ENCODE data around the gene TMEM129.

The TMEM129 gene

DNA sequence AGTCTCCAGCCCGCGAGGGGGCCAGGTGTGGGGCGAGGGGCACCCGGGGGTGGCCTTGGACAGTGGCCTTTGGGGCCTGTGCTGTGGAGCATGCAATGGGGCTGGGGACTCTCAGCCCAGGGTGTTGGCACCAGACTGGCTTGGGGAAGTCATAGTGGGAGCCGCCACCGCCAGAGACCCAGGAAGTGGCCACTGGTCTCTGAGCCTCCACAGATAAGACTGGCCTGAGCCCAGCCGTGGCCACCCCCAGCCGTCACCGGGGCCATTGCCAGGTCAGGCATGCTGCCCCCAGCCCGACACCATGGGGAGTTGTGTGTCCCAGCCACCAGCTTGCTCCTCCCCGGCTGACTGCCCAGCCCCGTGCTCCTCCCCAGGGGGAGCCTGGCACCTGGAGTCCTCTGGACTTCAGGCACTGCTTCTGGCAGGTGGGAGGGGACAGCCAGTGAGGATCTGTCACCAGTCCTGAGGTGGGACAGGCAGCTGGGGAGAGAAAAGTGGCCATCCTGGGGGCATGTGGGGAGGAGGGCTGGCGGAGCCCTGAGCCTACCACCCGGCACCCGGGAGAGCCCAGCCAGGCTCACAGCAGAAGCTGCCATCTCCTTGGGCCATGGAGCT is 32.7 kb upstream of the TMEM129 start:
- Mint-ChIP-seq H3K4me3 (no peak overlapping the region), H3K9me3 (no peaks in the 10 kb centered on the region), H3K27me3 (no peaks in the 10 kb centered on the region), H3K4me1 (no peaks in the 10 kb centered on the region), H3K36me3 (ENCODE audit: insufficient read depth) (no peaks in the 10 kb centered on the region), H3K27ac (ENCODE audit: low read depth) (no peak overlapping the region)
- DNase-seq (ENCODE audit: low spot score in 2 of 2) = no peak
- ATAC-seq (replicated peaks; ENCODE audit: extremely low read depth, poor library complexity, severe bottlenecking) = no peak

DNA sequence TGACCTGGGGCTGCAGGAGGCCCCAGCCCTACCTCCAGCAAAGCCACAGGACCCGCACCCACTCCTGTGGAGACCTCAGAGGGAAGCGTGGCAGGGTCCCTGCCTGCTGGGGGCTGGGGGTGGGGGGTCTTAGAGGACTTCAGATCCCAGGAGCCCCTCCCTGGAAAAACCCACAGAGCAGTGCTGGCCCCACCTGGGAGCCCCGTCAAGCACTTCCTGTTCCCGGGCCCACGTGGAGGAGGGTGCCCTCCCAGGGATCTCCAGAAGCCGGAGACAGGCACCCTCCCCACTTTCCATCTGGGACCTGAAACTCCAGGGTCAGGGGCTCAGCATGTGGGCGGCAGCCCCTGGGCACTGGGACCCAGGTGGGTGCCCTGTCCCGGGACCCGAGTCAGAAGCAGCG is 32.2 kb upstream of the TMEM129 start:
- no peak for ATAC-seq (replicated peaks; ENCODE audit: extremely low read depth, poor library complexity, severe bottlenecking)
- H3K27ac Mint-ChIP-seq (ENCODE audit: low read depth) = no peak overlapping the region
- H3K4me3 Mint-ChIP-seq = no peak overlapping the region
- no peaks in the 10 kb centered on the region for H3K27me3 Mint-ChIP-seq
- H3K4me1 Mint-ChIP-seq = no peaks in the 10 kb centered on the region
- DNase-seq (ENCODE audit: low spot score in 2 of 2) = no peak
- no peaks in the 10 kb centered on the region for H3K9me3 Mint-ChIP-seq
- no peaks in the 10 kb centered on the region for H3K36me3 Mint-ChIP-seq (ENCODE audit: insufficient read depth)

DNA sequence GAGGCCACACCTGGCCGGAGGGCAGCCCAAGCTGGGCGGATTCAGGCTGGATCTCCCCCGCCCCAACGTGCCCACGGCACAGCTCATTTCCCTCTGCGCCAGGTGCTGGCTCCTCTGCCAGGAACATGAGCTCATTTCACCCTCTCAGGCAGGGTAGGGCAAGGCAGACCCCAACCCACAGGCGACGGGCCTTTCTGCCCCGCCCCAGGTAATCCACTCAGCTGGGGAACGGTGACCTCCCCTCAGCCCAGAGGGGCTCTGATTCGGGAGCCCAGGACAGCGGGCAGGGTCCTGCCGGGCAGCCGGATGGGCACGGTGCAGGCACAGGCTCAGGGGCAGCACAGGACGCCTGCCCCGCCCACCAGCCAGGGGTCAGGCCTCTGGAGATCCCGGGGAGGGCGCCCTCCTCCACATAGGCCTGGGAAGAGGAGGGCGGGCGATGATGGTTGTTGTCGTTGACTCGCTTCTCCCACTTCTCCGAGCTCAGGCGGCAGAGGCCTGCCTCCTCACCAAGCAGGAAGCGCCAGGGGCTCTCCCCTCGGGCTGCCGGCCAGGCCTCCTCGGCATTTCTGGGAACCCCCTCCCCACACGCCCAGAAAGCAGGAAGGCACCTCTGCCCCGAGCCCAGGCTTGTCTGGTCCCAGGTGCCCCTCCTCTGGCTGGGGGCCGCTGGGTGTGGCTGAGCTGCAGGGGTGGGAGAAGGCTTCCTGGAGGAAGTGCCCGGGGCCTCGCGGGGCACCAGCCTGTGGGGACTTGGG is 31.3 kb upstream of the TMEM129 start:
- H3K4me1 Mint-ChIP-seq = no peaks in the 10 kb centered on the region
- H3K27me3 Mint-ChIP-seq = no peaks in the 10 kb centered on the region
- ATAC-seq (replicated peaks; ENCODE audit: extremely low read depth, poor library complexity, severe bottlenecking) (no peak), DNase-seq (ENCODE audit: low spot score in 2 of 2) (no peak)
- no peaks in the 10 kb centered on the region for H3K36me3 Mint-ChIP-seq (ENCODE audit: insufficient read depth)
- H3K4me3 Mint-ChIP-seq = no peak overlapping the region
- no peaks in the 10 kb centered on the region for H3K9me3 Mint-ChIP-seq
- no peak overlapping the region for H3K27ac Mint-ChIP-seq (ENCODE audit: low read depth)

DNA sequence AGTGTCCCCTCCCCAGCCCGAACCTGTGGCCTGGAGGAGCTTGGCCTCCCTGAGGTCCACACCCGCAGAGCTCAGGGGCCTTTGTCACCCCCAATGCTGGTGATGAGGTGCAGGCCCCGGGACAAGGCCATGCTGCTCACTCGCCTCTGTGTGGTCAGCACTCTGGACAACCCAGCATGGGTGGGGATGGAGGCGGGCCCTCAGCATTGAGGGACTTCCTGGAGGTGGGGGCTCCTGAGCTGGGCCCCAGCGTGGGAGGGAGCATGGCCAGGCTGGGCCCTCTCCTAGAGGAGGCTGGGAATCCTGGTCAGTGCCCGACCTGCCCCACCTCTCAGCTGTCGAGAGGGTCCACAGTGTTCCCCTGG is 30.8 kb upstream of the TMEM129 start:
- H3K4me3 Mint-ChIP-seq = no peak overlapping the region
- H3K27ac Mint-ChIP-seq (ENCODE audit: low read depth) = no peak overlapping the region
- no peaks in the 10 kb centered on the region for H3K9me3 Mint-ChIP-seq
- H3K4me1 Mint-ChIP-seq = no peaks in the 10 kb centered on the region
- no peaks in the 10 kb centered on the region for H3K36me3 Mint-ChIP-seq (ENCODE audit: insufficient read depth)
- DNase-seq (ENCODE audit: low spot score in 2 of 2) (no peak), ATAC-seq (replicated peaks; ENCODE audit: extremely low read depth, poor library complexity, severe bottlenecking) (no peak)
- no peaks in the 10 kb centered on the region for H3K27me3 Mint-ChIP-seq

DNA sequence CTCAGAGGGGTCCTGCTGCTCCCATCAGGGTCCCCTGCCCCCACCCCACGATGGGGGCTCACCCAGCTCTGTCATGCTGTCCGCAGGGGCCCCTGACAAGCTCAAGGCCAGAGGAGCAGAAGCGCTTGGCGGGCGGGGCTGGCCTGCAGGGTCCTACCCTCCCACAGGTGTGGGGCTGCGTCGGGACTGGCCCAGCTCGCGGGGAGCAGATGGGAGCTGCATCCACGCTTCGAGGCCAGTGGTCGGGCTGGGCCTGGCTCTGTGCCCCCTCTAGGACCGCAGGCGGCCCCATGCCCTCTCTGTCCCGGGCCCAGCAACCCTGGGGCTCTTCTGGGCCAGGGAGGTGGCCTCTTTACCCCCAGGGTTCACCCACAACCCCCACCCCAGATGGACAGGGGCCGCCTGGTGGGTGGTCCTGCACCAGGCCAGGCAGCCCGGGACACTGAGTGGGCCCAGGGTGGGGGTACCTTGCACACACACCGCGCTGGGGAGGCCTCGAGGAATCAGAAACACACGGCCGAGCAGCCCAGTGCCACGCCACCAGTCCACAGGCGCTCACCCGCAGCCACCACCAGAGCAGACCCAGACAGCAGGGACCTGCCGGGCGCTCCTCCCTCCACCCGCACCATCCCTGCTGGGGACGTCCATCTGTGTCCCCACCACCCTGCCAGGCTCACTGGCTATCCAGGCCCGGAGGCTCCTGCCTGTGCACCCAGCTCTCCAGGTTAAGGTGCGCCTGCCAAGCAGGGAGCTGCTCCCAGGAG is 30.2 kb upstream of the TMEM129 start:
- ATAC-seq (replicated peaks; ENCODE audit: extremely low read depth, poor library complexity, severe bottlenecking) (no peak), DNase-seq (ENCODE audit: low spot score in 2 of 2) (no peak)
- no peaks in the 10 kb centered on the region for H3K4me1 Mint-ChIP-seq
- no peak overlapping the region for H3K4me3 Mint-ChIP-seq
- no peaks in the 10 kb centered on the region for H3K9me3 Mint-ChIP-seq
- H3K36me3 Mint-ChIP-seq (ENCODE audit: insufficient read depth) = no peaks in the 10 kb centered on the region
- no peaks in the 10 kb centered on the region for H3K27me3 Mint-ChIP-seq
- H3K27ac Mint-ChIP-seq (ENCODE audit: low read depth) = no peak overlapping the region

DNA sequence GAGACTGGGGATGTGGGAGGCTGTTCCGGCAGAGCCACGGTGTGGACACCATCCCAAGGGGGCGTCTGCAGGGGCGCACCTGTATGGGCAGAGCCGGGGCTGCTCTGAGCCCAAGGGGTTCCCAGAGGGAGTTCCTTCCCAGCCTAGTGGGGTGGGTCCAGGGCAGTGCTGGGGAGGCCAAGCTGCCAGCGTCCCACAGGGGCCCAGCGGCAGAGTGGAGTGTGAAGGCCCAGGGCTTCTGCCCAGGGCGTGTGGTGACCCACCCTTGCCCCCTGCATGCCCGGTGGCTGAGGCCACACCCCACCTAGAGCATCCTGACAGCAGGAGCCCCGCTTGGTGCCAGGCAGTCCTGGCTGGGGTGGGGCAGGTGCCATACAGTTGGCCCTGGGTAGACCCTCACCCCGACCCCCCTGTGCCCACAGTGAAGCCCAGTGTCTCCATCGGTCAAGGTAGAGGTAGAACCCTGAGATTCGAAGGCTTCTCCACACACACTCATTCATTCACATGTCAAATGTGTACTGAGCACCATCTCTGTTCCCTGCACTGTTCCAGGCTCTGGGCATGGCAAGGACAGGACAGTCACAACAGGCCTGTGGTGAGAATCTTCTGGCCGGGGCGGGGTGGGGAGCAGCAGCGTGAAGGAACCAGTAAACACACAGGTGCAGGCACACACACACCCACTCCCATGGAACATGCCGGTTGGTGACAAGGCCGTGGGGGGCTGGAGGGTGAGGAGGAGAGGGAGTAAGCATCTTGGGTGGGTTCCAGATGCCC is 29.4 kb upstream of the TMEM129 start:
- DNase-seq (ENCODE audit: low spot score in 2 of 2) (no peak), ATAC-seq (replicated peaks; ENCODE audit: extremely low read depth, poor library complexity, severe bottlenecking) (no peak)
- Mint-ChIP-seq H3K9me3 (no peaks in the 10 kb centered on the region), H3K27ac (ENCODE audit: low read depth) (no peak overlapping the region), H3K36me3 (ENCODE audit: insufficient read depth) (peaks cover 2% of the 10 kb centered on the region), H3K27me3 (no peaks in the 10 kb centered on the region), H3K4me1 (no peaks in the 10 kb centered on the region), H3K4me3 (no peak overlapping the region)

DNA sequence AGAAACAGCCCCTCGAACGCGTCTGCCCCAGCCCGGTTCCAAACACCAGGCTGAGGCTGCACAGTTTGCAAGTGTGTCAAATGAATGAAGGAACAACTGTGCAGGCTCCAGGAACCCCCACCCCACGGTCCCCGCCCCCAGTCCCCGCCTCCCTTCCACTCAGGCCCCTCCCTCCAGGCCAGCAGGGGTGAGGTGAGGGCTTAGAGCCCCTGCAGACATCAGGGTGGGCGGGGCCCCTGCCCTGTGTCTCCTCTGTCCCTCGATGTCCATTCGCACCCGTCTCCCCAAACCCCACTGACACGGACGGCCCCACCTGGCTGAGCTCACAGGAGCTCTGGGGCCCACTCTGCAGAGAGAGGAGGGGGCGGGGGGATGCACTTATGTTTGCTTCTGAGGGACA is 28.7 kb upstream of the TMEM129 start:
- DNase-seq (ENCODE audit: low spot score in 2 of 2) = no peak
- H3K4me1 Mint-ChIP-seq = no peaks in the 10 kb centered on the region
- peaks cover 4% of the 10 kb centered on the region for H3K36me3 Mint-ChIP-seq (ENCODE audit: insufficient read depth)
- H3K4me3 Mint-ChIP-seq = no peak overlapping the region
- H3K9me3 Mint-ChIP-seq = no peaks in the 10 kb centered on the region
- ATAC-seq (replicated peaks; ENCODE audit: extremely low read depth, poor library complexity, severe bottlenecking) = no peak
- H3K27ac Mint-ChIP-seq (ENCODE audit: low read depth) = no peak overlapping the region
- H3K27me3 Mint-ChIP-seq = no peaks in the 10 kb centered on the region

DNA sequence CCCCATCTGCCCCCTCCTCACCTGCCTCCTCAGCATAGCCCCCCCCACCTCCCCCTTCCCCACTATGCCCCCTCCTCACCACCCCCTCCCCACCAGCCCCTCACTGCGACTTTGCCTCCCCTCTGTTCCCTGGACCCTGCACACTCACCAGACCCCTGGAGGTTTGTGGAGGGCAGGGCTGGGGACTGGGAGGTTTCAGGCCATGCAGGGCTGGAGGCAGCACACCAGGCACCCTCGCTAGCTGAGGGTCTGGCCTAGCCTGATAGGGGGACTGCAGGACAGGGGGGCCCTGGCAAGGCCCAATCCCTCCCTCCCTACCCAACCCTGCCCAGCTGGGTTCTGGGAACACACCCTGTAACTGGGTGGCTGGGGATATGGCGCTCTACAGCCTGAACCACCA is 28.2 kb upstream of the TMEM129 start:
- H3K36me3 Mint-ChIP-seq (ENCODE audit: insufficient read depth) = peaks cover 4% of the 10 kb centered on the region
- H3K4me1 Mint-ChIP-seq = no peaks in the 10 kb centered on the region
- H3K27me3 Mint-ChIP-seq = no peaks in the 10 kb centered on the region
- H3K9me3 Mint-ChIP-seq = no peaks in the 10 kb centered on the region
- H3K4me3 Mint-ChIP-seq = no peak overlapping the region
- H3K27ac Mint-ChIP-seq (ENCODE audit: low read depth) = no peak overlapping the region
- ATAC-seq (replicated peaks; ENCODE audit: extremely low read depth, poor library complexity, severe bottlenecking) = no peak
- DNase-seq (ENCODE audit: low spot score in 2 of 2) = no peak

DNA sequence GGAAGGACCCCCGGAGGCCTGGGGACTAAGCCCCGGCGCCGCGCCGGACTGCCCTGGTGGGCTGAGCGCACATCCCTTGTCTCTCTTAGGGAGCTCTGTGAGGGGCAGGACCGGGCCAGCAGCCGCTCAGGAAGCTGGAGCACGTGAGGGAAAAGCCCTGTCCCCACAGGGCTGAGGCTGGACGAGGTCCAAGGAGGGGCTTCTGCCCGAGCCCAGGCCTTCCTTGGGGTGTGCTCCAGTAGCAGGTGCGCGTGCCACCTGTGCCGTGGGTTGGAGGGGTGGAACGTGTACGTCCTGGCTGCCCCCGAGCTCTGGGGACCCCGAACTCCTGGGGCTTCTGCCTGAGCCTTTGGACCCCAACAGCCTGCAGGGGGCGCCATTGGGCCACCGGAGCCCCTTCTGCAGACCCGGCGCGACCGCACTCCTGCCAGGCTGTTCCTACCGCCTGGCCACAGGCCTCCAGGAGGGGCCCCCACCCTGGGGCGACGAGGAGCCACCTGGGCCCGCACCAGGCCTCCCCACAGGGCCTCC is 27.4 kb upstream of the TMEM129 start:
- H3K9me3 Mint-ChIP-seq = no peaks in the 10 kb centered on the region
- H3K36me3 Mint-ChIP-seq (ENCODE audit: insufficient read depth) = peaks cover 5% of the 10 kb centered on the region
- no peak overlapping the region for H3K27ac Mint-ChIP-seq (ENCODE audit: low read depth)
- peak; percentile 59 to 72 for DNase-seq (ENCODE audit: low spot score in 2 of 2)
- no peaks in the 10 kb centered on the region for H3K4me1 Mint-ChIP-seq
- no peak overlapping the region for H3K4me3 Mint-ChIP-seq
- peak; percentile 53 for ATAC-seq (replicated peaks; ENCODE audit: extremely low read depth, poor library complexity, severe bottlenecking)
- H3K27me3 Mint-ChIP-seq = no peaks in the 10 kb centered on the region

DNA sequence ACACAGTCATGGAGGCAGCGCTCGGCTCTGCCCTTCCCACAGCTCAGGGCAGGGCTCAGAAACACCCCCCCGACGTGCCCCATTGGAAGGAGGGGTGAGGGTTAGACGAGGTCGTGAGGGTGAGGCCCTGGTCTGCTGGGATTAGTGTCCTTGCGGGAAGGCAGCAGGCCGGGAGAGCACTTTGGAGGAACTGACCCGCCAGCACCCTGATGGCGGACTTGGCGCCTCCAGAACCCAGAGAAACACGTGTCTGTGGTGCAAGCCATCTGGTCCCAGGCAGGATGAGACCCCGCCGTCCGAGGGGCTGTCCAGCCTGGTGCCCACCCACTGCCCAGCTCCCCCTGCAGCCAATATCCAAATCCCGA is 26.5 kb upstream of the TMEM129 start:
- Mint-ChIP-seq H3K36me3 (ENCODE audit: insufficient read depth) (peaks cover 7% of the 10 kb centered on the region), H3K4me3 (no peak overlapping the region), H3K4me1 (no peaks in the 10 kb centered on the region), H3K27ac (ENCODE audit: low read depth) (no peak overlapping the region), H3K27me3 (no peaks in the 10 kb centered on the region), H3K9me3 (no peaks in the 10 kb centered on the region)
- DNase-seq (ENCODE audit: low spot score in 2 of 2) (no peak), ATAC-seq (replicated peaks; ENCODE audit: extremely low read depth, poor library complexity, severe bottlenecking) (no peak)

DNA sequence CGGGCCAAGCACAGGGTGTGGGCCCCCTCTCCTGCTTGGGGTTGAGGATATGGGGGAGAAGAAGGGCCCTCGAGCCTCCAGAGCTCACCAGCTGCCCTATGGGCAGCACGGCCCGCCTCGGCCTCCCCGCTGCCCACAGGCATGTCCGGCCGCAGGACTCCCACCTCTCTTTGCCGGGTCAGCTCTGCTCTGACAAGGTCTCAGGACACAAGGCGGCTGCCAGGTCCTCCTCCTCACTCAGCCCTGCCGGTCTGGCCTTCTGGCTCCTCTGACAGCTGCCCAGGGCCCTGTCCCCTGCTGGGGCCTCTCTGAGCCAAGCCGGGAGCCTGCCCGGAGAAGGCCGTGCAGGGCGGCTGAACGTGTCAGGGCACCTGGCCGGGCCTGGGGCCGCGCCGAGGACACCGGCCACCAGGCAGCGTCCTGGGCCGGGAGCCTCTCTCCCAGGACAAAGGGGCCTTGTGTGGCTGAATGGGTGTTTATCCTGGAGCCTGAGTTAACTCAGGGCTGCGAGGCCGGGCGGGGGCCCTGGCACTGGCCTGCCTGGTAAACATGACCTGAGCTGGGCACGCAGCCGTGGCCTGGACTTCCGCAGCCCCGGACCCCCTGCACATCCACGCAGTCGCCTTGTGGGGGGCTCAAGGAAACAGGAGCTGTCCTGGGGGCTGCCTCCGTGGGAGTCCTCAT is 25.9 kb upstream of the TMEM129 start:
- Mint-ChIP-seq H3K36me3 (ENCODE audit: insufficient read depth) (peaks cover 8% of the 10 kb centered on the region), H3K4me3 (no peak overlapping the region), H3K9me3 (no peaks in the 10 kb centered on the region), H3K27me3 (no peaks in the 10 kb centered on the region), H3K27ac (ENCODE audit: low read depth) (no peak overlapping the region), H3K4me1 (no peaks in the 10 kb centered on the region)
- DNase-seq (ENCODE audit: low spot score in 2 of 2) = no peak
- no peak for ATAC-seq (replicated peaks; ENCODE audit: extremely low read depth, poor library complexity, severe bottlenecking)

DNA sequence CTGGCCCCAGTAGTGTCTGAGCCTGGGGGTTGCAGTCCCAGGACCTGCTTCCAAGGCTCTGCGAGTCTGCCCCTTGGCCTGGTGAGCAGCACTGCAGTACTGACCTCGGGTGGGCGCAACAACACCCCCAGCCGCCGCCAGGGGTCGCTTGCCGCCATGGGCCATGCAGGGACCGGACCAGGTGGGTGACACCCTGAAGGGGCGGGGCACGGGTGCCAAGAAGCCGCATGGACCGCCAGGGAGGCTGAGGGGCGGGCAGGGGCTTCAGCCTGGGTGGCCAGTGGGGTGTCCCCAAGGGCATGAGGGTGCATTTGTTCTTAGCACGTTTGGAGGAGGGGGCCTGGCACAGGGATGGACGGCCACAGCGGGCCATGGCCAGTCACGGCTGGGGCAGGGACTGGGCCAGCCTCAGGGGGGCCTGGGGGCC is 25.2 kb upstream of the TMEM129 start:
- Mint-ChIP-seq H3K4me1 (no peaks in the 10 kb centered on the region), H3K9me3 (no peaks in the 10 kb centered on the region), H3K4me3 (no peak overlapping the region), H3K36me3 (ENCODE audit: insufficient read depth) (peaks cover 10% of the 10 kb centered on the region), H3K27me3 (no peaks in the 10 kb centered on the region), H3K27ac (ENCODE audit: low read depth) (no peak overlapping the region)
- DNase-seq (ENCODE audit: low spot score in 2 of 2) (peak; percentile 62 to 64), ATAC-seq (replicated peaks; ENCODE audit: extremely low read depth, poor library complexity, severe bottlenecking) (peak; percentile 75)

Data from central memory CD8-positive, alpha-beta T cell (primary cell).